HepG2 (cell line): ENCODE results near the gene RAD51AP1. TPM values are rescaled to one million over a fixed set of nuclear protein-coding genes. Genes with fewer than 3 reads are reported as not detected.

Experiments
- ATAC-seq: fragments of 200-7000 bp; cut with Tn5 transposase; 3 replicates; pipeline ENCODE4 v1.9.1; 2020; ENCODE audit warnings: mild to moderate bottlenecking, moderate library complexity
- BruUV-seq: library from RNA; stranded (reverse); fragments of 400-500 nt; replicated peaks from 2 replicates; lab custom pipeline; 2021; lab: Mats Ljungman, UMichigan
- CTCF ChIA-PET: fragments of 300-600 bp; formaldehyde crosslinking; extraction: SDS; loops from one replicate; lab custom pipeline; 2021; ENCODE audit warnings: low total read pairs, inconsistent platforms, low intra/inter-chr PET ratio; lab: Yijun Ruan, JAX
- POLR2A ChIA-PET: fragments of 350-600 bp; sonication (Branson Sonifier 250); formaldehyde crosslinking; loops from one replicate; lab custom pipeline; 2020; ENCODE audit warnings: antibody characterized with exemption, inconsistent platforms; lab: Yijun Ruan, JAX
- DNase-seq: peaks from one replicate; pipeline ENCODE4 v3.0.0-alpha.2; 2015; ENCODE audit warnings: low spot score
- FAIRE-seq: peaks from 3 replicates; lab custom pipeline; 2011; peaks lifted over from hg19 to GRCh38; lab: Jason Lieb, UNC
- H2AFZ ChIP-seq: one replicate; pipeline ENCODE4 v1.6.1; 2011; ENCODE audit warnings: low read length, inconsistent platforms
- H3K27ac ChIP-seq: fragments of 300-600 bp; 3 replicates; pipeline ENCODE4 v1.8.0; 2011; ENCODE audit warnings: mixed run types, mild to moderate bottlenecking, mixed read lengths, low read length, inconsistent platforms; ENCODE audit not compliant: insufficient read depth; ENCODE audit errors: extremely low read length
- H3K27me3 ChIP-seq, 2 experiments: fragments of 200-600 bp in 1 of 2; 2 replicates in 1 of 2; 3 replicates in 1 of 2; pipeline versions ENCODE4 v1.6.0 to v1.8.0; 2011; ENCODE audit warnings: low read length in 2 of 2, mild to moderate bottlenecking in 2 of 2, moderate library complexity in 2 of 2, inconsistent platforms in 1 of 2; ENCODE audit not compliant: insufficient read depth in 2 of 2, control insufficient read depth in 1 of 2
- H3K36me3 ChIP-seq, 2 experiments: fragments of 200-600 bp in 1 of 2; replicated peaks in 1 of 2; 2 replicates in 1 of 2; 3 replicates in 1 of 2; pipeline versions ENCODE4 v1.5.1 to v1.8.0; 2011; ENCODE audit warnings: low read length in 2 of 2, inconsistent platforms in 1 of 2; ENCODE audit not compliant: insufficient read depth in 2 of 2, control insufficient read depth in 1 of 2
- H3K4me1 ChIP-seq: 2 replicates; pipeline ENCODE4 v1.5.1; 2012; ENCODE audit warnings: low read length, inconsistent platforms; ENCODE audit not compliant: insufficient read depth
- H3K4me2 ChIP-seq: 2 replicates; pipeline ENCODE4 v1.6.0; 2011; ENCODE audit warnings: low read depth, low read length, inconsistent platforms
- H3K4me3 ChIP-seq, 3 experiments: fragments of 200-600 bp in 1 of 3; sonication (generic), shearing (Covaris generic) in 1 of 3; replicated peaks in 1 of 3; 2 replicates each; pipeline ENCODE4 v1.5.1; 2011 to 2016; ENCODE audit warnings: low read length in 3 of 3, inconsistent platforms in 2 of 3, low read depth in 2 of 3, mild to moderate bottlenecking in 2 of 3, control low read depth in 1 of 3, mixed read lengths in 1 of 3; ENCODE audit not compliant: insufficient read depth in 1 of 3
- H3K79me2 ChIP-seq: one replicate; pipeline ENCODE4 v1.6.1; 2011; ENCODE audit warnings: low read length, inconsistent platforms; ENCODE audit not compliant: insufficient read depth
- H3K9ac ChIP-seq: 2 replicates; pipeline ENCODE4 v1.6.0; 2011; ENCODE audit warnings: mild to moderate bottlenecking, low read depth, low read length, inconsistent platforms; ENCODE audit not compliant: insufficient read depth
- H3K9me3 ChIP-seq: 2 replicates; pipeline ENCODE4 v1.5.1; 2012; ENCODE audit warnings: mild to moderate bottlenecking, low read length
- H4K20me1 ChIP-seq: 2 replicates; pipeline ENCODE4 v1.6.0; 2011; ENCODE audit warnings: inconsistent platforms, mild to moderate bottlenecking, low read length, moderate library complexity; ENCODE audit not compliant: insufficient read depth
- ELF3 ChIP-seq: IDR thresholded peaks from 2 replicates; pipeline ENCODE4 v1.6.1; 2016; ENCODE audit warnings: missing genetic modification reagents, missing compliant biosample characterization
- MBNL3 ChIP-seq: fragments of 250-450 bp; sonication (Bioruptor Pico); conservative IDR thresholded peaks from 2 replicates; pipeline ENCODE4 v1.8.0; 2022; ENCODE audit warnings: mild to moderate bottlenecking, inconsistent platforms
- THAP9 ChIP-seq: sonication (generic); formaldehyde crosslinking; IDR thresholded peaks from 2 replicates; pipeline ENCODE4; 2020; ENCODE audit warnings: missing genetic modification reagents, mild to moderate bottlenecking, borderline replicate concordance
- U2AF1 ChIP-seq: fragments of 200-400 bp; formaldehyde crosslinking; optimal IDR thresholded peaks from 2 replicates; pipeline ENCODE3; 2017; ENCODE audit warnings: mild to moderate bottlenecking, low read depth, low read length
- ZGPAT ChIP-seq: IDR thresholded peaks from 2 replicates; pipeline ENCODE4 v1.6.1; 2016; ENCODE audit warnings: mild to moderate bottlenecking
- ZNF772 ChIP-seq: sonication (generic); formaldehyde crosslinking; IDR thresholded peaks from 2 replicates; pipeline ENCODE4 v1.5.0; 2020; ENCODE audit warnings: mild to moderate bottlenecking, missing genetic modification reagents
- WGBS: methylation state at CpG from one replicate; pipeline ENCODE4 v1.1.6; 2017; ENCODE audit warnings: low lambda C conversion rate; 5-methylcytosine and 5-hydroxymethylcytosine counted together
- in situ Hi-C: cut with HindIII; loops from 2 replicates; pipeline ENCODE4 v1.10.0; 2017; ENCODE audit warnings: low pct_unique_long_range_greater_than_20kb; ENCODE audit not compliant: extremely low pct_ligation_motif_present
- intact Hi-C: fragments of 100-400 bp; cut with micrococcal nuclease; formaldehyde crosslinking; loops from one replicate; pipeline ENCODE4 v1.10.0; 2022; ENCODE audit not compliant: unreplicated experiment
- polyA plus RNA-seq, 8 experiments: library from polyadenylated mRNA; depleted of rRNA in 3 of 8; stranded (reverse) in 7 of 8; unstranded in 1 of 8; fragments of >200 nt; fragmentation: Illumina TruSeq in 4 of 8; extraction: Trizol in 4 of 8; gene quantifications; 2 replicates each; pipeline versions ENCODE4 v1.2.1 to v1.2.3, GENCODE V29; 2011 to 2016; ENCODE audit warnings: low read depth in 4 of 8, missing spikeins in 1 of 8, mixed read lengths in 1 of 8; ENCODE audit not compliant: insufficient read depth in 1 of 8
- total RNA-seq, 5 experiments: library from RNA; depleted of rRNA; stranded (reverse); fragments of >200 nt; fragmentation: Illumina TruSeq; extraction: Trizol; gene quantifications; 2 replicates each; pipeline ENCODE4 v1.2.3, GENCODE V29; 2016; ENCODE audit warnings: low read depth in 1 of 5
- TF ChIP-seq, protein P1 (sequence below): sonication (generic); formaldehyde crosslinking; IDR thresholded peaks from 2 replicates; pipeline ENCODE4 v1.4.0; 2020; ENCODE audit warnings: missing genetic modification reagents, borderline replicate concordance

Gene RAD51AP1
- total and polyA plus RNA-seq, 2 of the 13 experiments (the other 11 are each of a cell fraction or from before 2014, with no cell fraction given) = 16.6 to 49.3 TPM

DNA sequence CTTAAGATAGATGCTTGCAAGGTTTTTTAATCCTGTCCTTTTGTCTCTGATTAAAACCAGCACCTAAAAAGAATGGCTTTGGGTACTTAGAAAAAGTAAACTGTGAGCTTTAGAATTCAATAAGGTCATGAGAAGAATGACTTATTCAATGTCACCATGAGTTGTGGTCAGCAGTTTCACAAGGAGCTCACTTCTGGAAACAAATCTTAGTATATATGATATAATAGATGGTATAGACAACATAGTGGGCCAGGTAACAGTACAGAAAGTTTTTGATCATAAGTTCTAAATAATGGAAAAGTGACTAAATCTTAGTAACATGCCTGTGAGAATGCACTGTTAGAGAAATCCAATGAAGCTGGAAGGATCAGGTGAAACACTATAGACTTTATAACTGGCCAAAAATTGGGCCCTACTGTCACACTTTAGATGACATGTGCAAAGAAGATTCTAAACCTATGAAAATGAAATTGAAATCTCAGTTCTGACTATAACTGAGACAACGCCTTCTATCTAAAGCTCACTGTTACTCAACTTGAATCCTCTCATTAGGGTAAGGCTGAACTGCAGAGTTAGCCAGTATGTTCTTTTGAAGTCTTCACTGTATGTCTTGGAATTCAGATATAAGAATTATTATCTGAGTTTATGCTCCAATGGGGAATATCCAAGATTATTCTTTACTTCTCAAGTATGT, 42.4 kb upstream of the RAD51AP1 start (continued):
- no peak for TF ChIP-seq THAP9 (CRISPR knock-in tag)
- TF ChIP-seq, protein P1, sequence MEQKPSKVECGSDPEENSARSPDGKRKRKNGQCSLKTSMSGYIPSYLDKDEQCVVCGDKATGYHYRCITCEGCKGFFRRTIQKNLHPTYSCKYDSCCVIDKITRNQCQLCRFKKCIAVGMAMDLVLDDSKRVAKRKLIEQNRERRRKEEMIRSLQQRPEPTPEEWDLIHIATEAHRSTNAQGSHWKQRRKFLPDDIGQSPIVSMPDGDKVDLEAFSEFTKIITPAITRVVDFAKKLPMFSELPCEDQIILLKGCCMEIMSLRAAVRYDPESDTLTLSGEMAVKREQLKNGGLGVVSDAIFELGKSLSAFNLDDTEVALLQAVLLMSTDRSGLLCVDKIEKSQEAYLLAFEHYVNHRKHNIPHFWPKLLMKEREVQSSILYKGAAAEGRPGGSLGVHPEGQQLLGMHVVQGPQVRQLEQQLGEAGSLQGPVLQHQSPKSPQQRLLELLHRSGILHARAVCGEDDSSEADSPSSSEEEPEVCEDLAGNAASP (CRISPR knock-in tag) = no peak
- TF ChIP-seq, all 625 proteins: peak for 0

- DNase-seq (no peak), ATAC-seq (no peak), FAIRE-seq (no peak)
- 97% methylated on average over 1 of the region's 1 CpG for WGBS
- no peak overlapping the region for H3K9ac ChIP-seq
- H3K4me3 ChIP-seq = no peak overlapping the region
- no peaks in the 10 kb centered on the region for H3K9me3 ChIP-seq
- in situ Hi-C loops = no loop called here
- no peaks in the 10 kb centered on the region for H4K20me1 ChIP-seq
- H3K36me3 ChIP-seq = peaks cover 3 to 14% of the 10 kb centered on the region in 2 experiments
- intact Hi-C loops = no loop called here
- TF ChIP-seq ZGPAT (CRISPR knock-in tag) = no peak
- TF ChIP-seq ELF3 (CRISPR knock-in tag) = no peak
- no peak for TF ChIP-seq U2AF1
- TF ChIP-seq ZNF772 = no peak
- TF ChIP-seq MBNL3 (CRISPR knock-in tag) = no peak
- no peaks in the 10 kb centered on the region for H3K4me1 ChIP-seq
- POLR2A ChIA-PET = no interaction called here
- no peaks in the 10 kb centered on the region for H3K79me2 ChIP-seq
- H3K27ac ChIP-seq = no peak overlapping the region
- no peaks in the 10 kb centered on the region for H3K27me3 ChIP-seq
- H2AFZ ChIP-seq = no peak overlapping the region
- H3K4me2 ChIP-seq = no peak overlapping the region
- CTCF ChIA-PET = no interaction called here
- no TSS peak for BruUV-seq
Observed at GRCh38 chr12:4499186-4499585, 39.5 kb upstream of the RAD51AP1 start.
